GM12865 (cell line): Measurements from ENCODE around the gene MYL10.
A peak's percentile ranks its signal among the peaks of the same experiment; 100 is the strongest.

Experiments
- DNase-seq: peaks from one replicate; pipeline ENCODE4 v3.0.0; 2010; ENCODE audit warnings: low read depth
- H3K4me3 ChIP-seq: 2 replicates; pipeline ENCODE4 v1.5.1; 2011; ENCODE audit warnings: mild to moderate bottlenecking, low read depth, low read length, control low read depth
- TF ChIP-seq, protein P1 (sequence below): IDR thresholded peaks from 2 replicates; pipeline ENCODE4 v1.5.1; 2011; ENCODE audit warnings: low read length, control low read depth, low read depth, inconsistent platforms; ENCODE audit not compliant: insufficient read depth; ENCODE audit errors: missing control alignments

Gene MYL10

GRCh38 chr7:101628522-101628921 lies 574 bp downstream of the MYL10 start:
- H3K4me3 ChIP-seq = no peak overlapping the region
- TF ChIP-seq, protein P1, sequence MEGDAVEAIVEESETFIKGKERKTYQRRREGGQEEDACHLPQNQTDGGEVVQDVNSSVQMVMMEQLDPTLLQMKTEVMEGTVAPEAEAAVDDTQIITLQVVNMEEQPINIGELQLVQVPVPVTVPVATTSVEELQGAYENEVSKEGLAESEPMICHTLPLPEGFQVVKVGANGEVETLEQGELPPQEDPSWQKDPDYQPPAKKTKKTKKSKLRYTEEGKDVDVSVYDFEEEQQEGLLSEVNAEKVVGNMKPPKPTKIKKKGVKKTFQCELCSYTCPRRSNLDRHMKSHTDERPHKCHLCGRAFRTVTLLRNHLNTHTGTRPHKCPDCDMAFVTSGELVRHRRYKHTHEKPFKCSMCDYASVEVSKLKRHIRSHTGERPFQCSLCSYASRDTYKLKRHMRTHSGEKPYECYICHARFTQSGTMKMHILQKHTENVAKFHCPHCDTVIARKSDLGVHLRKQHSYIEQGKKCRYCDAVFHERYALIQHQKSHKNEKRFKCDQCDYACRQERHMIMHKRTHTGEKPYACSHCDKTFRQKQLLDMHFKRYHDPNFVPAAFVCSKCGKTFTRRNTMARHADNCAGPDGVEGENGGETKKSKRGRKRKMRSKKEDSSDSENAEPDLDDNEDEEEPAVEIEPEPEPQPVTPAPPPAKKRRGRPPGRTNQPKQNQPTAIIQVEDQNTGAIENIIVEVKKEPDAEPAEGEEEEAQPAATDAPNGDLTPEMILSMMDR = no peak
- no peak for DNase-seq

DNA sequence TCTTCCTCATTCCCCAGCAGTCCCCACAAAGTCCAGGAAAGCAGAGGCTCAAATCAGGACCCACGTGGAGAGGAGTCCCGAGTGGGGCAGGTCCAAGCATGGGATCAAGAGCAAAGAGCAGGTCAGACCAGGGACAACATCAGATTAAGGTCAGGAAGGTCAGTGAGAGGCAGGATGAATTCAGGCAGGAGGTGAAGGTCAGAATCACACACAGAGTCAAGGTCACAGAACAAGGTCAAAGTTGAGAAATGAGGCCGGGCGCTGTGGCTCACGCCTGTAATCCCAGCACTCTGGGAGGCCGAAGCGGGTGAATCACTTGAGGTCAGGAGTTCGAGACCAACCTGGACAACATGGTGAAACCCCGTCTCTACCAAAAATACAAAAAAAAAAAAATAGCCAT lies 2.3 kb downstream of the MYL10 start:
- H3K4me3 ChIP-seq = no peak overlapping the region
- TF ChIP-seq, protein P1 = no peak
- DNase-seq = no peak

DNA sequence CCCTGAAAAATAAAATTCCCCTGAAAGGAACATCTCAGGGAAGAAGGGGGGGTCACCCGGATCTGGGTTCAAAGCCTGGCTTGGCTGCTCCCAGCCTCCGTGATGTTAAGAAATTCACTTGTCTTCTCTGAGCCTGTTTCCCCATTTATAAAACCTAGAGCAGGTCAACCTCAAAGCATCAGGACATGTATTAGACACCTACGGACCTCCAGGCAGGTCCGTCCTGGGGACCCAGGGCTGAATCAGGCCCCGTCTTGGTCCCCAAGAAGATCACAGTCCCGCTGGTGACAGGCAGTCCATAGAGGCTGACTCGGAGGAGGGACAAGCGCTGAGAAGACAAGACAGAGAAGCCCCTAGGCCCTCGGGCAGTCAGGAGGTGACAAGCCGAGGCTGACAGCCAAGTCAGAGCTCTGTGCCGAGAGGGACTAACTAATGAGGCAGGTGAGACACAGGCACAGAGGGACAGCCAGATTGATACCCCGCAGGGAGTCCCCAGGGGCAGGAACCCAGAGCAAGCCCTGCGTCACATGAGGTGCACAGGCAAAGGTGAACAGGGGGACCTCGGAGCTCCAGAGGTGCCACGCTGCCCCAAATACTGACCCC lies 2.9 kb downstream of the MYL10 start:
- H3K4me3 ChIP-seq = no peak overlapping the region
- TF ChIP-seq, protein P1 = no peak
- no peak for DNase-seq

- TF ChIP-seq, protein P1 = peak; percentile 2
- DNase-seq = no peak
- no peak overlapping the region for H3K4me3 ChIP-seq
Measured at GRCh38 chr7:101625031-101625791, 3.9 kb downstream of the MYL10 start.

GRCh38 chr7:101624246-101625001 lies 4.7 kb downstream of the MYL10 start:
- TF ChIP-seq, protein P1 = no peak
- no peak for DNase-seq
- no peak overlapping the region for H3K4me3 ChIP-seq

GRCh38 chr7:101622609-101623173 lies 6.4 kb downstream of the MYL10 start:
- H3K4me3 ChIP-seq = no peak overlapping the region
- TF ChIP-seq, protein P1 = no peak
- DNase-seq = no peak
